Liver (tissue), 3 donors: Measurements from ENCODE around the gene C4A.
"Not testable (repeated sequence)": the region's sequence is repeated elsewhere in the genome, so short reads cannot be mapped to it uniquely, and the experiment has no call there.

Experiments
- ATF3 ChIP-seq: IDR thresholded peaks from 2 replicates; pipeline ENCODE4 v1.6.1; 2016; ENCODE audit warnings: antibody characterized with exemption
- CTCF ChIP-seq: fragments of 150-350 bp; IDR thresholded peaks from 2 replicates; pipeline ENCODE4 v1.5.1; 2017; ENCODE audit warnings: improper control_type of control experiment, low read depth, low read length; ENCODE audit not compliant: missing input control
- EGR1 ChIP-seq, 2 donors: IDR thresholded peaks; 2 replicates each; pipeline ENCODE4 v1.6.1; 2016 to 2018; ENCODE audit warnings: antibody characterized with exemption in 2 of 2, low read depth in 2 of 2
- HNF4G ChIP-seq: IDR thresholded peaks from 2 replicates; pipeline ENCODE4 v1.6.1; 2016; ENCODE audit warnings: antibody characterized with exemption
- JUND ChIP-seq, 2 donors: IDR thresholded peaks; 2 replicates each; pipeline ENCODE4 v1.6.1; 2016; ENCODE audit warnings: antibody characterized with exemption in 2 of 2
- TAF1 ChIP-seq: conservative IDR thresholded peaks from 2 replicates; pipeline ENCODE4 v1.6.1; 2016; ENCODE audit warnings: antibody characterized with exemption, mild to moderate bottlenecking
- donor health status: healthy.
- donor health status: healthy.

GRCh38 chr6:32043589-32044380 is 61.9 kb downstream of the C4A start:
- TF ChIP-seq HNF4G; CTCF; TAF1; ATF3; JUND (IDR thresholded peaks at IDR 0.05); EGR1 (IDR thresholded peaks at IDR 0.05; ENCODE audit: low read depth in 2 of 2): not testable (repeated sequence)
